ENCODE results near the gene SIPA1L3.

- TF ChIP-seq EZH2 (IDR thresholded peaks at IDR 0.05; ENCODE audit: borderline replicate concordance, low read length): no peak
- no peak for TF ChIP-seq CTCF (conservative IDR thresholded peaks at IDR 0.05 in 1 of 2, IDR thresholded peaks at IDR 0.05 in 1 of 2; ENCODE audit: extremely low read depth in 1 of 2, insufficient read depth in 1 of 2, low read depth in 1 of 2, low read length in 2 of 2)
Observed at GRCh38 chr19:38100589-38100988, 193.6 kb downstream of the SIPA1L3 start.

Data from mammary epithelial cell (primary cell).